ENCODE data around the gene VPS16.

DNA sequence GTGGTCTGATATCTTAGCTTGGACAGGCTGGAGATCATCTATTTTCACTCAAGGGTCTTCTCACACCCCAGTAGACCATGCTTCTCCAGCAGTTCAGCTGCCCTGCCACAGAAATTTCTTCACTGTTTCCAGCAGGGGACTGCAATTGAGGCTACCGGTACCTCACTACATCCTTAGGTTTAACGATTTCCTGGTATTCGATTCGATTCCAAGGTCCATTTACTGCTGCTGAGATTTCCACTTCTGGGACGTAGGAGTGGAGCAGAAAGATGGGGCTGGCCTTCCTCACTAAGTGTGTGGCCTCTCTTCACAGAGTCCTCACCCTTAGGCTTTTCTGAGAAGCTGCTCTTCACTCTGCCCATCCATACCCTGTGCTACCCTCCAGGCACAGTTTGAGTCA, 6.2 kb downstream of the VPS16 start:
- TF ChIP-seq, protein P1, sequence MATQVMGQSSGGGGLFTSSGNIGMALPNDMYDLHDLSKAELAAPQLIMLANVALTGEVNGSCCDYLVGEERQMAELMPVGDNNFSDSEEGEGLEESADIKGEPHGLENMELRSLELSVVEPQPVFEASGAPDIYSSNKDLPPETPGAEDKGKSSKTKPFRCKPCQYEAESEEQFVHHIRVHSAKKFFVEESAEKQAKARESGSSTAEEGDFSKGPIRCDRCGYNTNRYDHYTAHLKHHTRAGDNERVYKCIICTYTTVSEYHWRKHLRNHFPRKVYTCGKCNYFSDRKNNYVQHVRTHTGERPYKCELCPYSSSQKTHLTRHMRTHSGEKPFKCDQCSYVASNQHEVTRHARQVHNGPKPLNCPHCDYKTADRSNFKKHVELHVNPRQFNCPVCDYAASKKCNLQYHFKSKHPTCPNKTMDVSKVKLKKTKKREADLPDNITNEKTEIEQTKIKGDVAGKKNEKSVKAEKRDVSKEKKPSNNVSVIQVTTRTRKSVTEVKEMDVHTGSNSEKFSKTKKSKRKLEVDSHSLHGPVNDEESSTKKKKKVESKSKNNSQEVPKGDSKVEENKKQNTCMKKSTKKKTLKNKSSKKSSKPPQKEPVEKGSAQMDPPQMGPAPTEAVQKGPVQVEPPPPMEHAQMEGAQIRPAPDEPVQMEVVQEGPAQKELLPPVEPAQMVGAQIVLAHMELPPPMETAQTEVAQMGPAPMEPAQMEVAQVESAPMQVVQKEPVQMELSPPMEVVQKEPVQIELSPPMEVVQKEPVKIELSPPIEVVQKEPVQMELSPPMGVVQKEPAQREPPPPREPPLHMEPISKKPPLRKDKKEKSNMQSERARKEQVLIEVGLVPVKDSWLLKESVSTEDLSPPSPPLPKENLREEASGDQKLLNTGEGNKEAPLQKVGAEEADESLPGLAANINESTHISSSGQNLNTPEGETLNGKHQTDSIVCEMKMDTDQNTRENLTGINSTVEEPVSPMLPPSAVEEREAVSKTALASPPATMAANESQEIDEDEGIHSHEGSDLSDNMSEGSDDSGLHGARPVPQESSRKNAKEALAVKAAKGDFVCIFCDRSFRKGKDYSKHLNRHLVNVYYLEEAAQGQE (IDR thresholded peaks at IDR 0.05; ENCODE audit: low read depth): no peak
- TF ChIP-seq EZH2 (IDR thresholded peaks at IDR 0.05): no peak
- TF ChIP-seq, protein P2, sequence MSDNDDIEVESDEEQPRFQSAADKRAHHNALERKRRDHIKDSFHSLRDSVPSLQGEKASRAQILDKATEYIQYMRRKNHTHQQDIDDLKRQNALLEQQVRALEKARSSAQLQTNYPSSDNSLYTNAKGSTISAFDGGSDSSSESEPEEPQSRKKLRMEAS (IDR thresholded peaks at IDR 0.05): no peak
